22Rv1 (cell line): ENCODE data around the gene ITPR2.

Experiments
- CTCF ChIP-seq: fragments of 450-650 bp; IDR thresholded peaks from 2 replicates; pipeline ENCODE4 v1.5.1; 2017; ENCODE audit warnings: mild to moderate bottlenecking
- ZFX ChIP-seq: fragments of 450-650 bp; IDR thresholded peaks from 2 replicates; pipeline ENCODE4 v1.6.1; 2017; ENCODE audit warnings: antibody characterized with exemption, borderline replicate concordance

- no peak for TF ChIP-seq CTCF
- TF ChIP-seq ZFX: no peak
Measured at GRCh38 chr12:26698186-26698585, 134.8 kb downstream of the ITPR2 start.
